Transverse colon (tissue), 4 donors: ENCODE results near the gene CAMTA1. TPM values are rescaled to one million over a fixed set of nuclear protein-coding genes. Genes with fewer than 3 reads are reported as not detected.

Experiments used
- DNase-seq: peaks from one replicate; pipeline ENCODE4 v3.0.0-alpha.2; 2019
- H3K27ac ChIP-seq, 4 donors: fragments of 200-600 bp; sonication (generic); 2 replicates each; pipeline ENCODE4 v1.5.1; 2016 to 2018; ENCODE audit warnings: inconsistent platforms in 4 of 4
- H3K27me3 ChIP-seq: fragments of 200-600 bp; sonication (generic); 2 replicates; pipeline ENCODE4 v1.5.1; 2017; ENCODE audit warnings: inconsistent platforms
- H3K36me3 ChIP-seq, 4 donors: fragments of 200-600 bp; sonication (generic); 2 replicates each; pipeline ENCODE4 v1.5.1; 2017 to 2019; ENCODE audit warnings: inconsistent platforms in 4 of 4
- H3K4me1 ChIP-seq, 4 donors: fragments of 200-600 bp; sonication (generic); 2 replicates each; pipeline ENCODE4 v1.5.1; 2017 to 2020; ENCODE audit warnings: inconsistent platforms in 4 of 4
- H3K4me3 ChIP-seq, 4 donors: fragments of 200-600 bp; sonication (generic); 1 replicate in 1 of 4; 2 replicates in 3 of 4; pipeline versions ENCODE4 v1.5.1 to v1.6.1; 2017 to 2019; ENCODE audit warnings: inconsistent platforms in 4 of 4
- H3K9me3 ChIP-seq, 2 donors: fragments of 200-600 bp; sonication (generic); 2 replicates each; pipeline ENCODE4 v1.5.1; 2017 to 2019; ENCODE audit warnings: inconsistent platforms in 2 of 2
- EP300 ChIP-seq: sonication (generic); formaldehyde crosslinking; IDR thresholded peaks from one replicate; pipeline ENCODE4 v1.6.1; 2017; ENCODE audit warnings: antibody characterized with exemption, low read depth
- POLR2A ChIP-seq: fragments of 450-650 bp; IDR thresholded peaks from one replicate; pipeline ENCODE4 v1.6.1; 2016; ENCODE audit warnings: antibody characterized with exemption, mild to moderate bottlenecking, moderate library complexity
- POLR2AphosphoS5 ChIP-seq, 3 donors: sonication (generic); formaldehyde crosslinking; IDR thresholded peaks; one replicate each; pipeline ENCODE4 v1.6.1; 2016; ENCODE audit warnings: antibody characterized with exemption in 3 of 3
- WGBS, 2 donors: methylation state at CpG; one replicate each; pipeline ENCODE4 v1.1.5; 2018; ENCODE audit warnings: low coverage in 1 of 2; 5-methylcytosine and 5-hydroxymethylcytosine counted together
- in situ Hi-C, 4 donors: fragments of 200-750 bp; cut with MboI; loops; one replicate each; pipeline versions ENCODE4 v1.15.0 to v1.15.1; 2017; ENCODE audit warnings: low sequenced_read_pairs in 3 of 4, low pct_ligation_motif_present in 1 of 4, low pct_unique_long_range_greater_than_20kb in 1 of 4
- intact Hi-C: fragments of 100-400 bp; cut with DNase I; formaldehyde crosslinking; loops from one replicate; pipeline ENCODE4 v1.15.1; 2023; ENCODE audit warnings: low total_unique reads
- total RNA-seq, 4 donors: library from RNA; depleted of rRNA; stranded (reverse); fragments of >200 nt; gene quantifications; one replicate each; pipeline ENCODE4 v1.1.0, GENCODE V29; 2016
- TF ChIP-seq, protein P1 (sequence below), 5 experiments: fragments of 200-600 bp in 3 of 5; fragments of 450-650 bp in 2 of 5; sonication (generic) in 3 of 5; IDR thresholded peaks; 1 replicate in 2 of 5; 2 replicates in 3 of 5; pipeline ENCODE4 v1.5.1; 2016 to 2017; ENCODE audit warnings: antibody characterized with exemption in 5 of 5, inconsistent platforms in 3 of 5, mild to moderate bottlenecking in 2 of 5, moderate library complexity in 1 of 5

The CAMTA1 gene
- total RNA-seq, 4 donors from 2014 or later = 93.8 to 268 (median 130) TPM

- Histone ChIP-seq H3K9me3 (no peaks in the 10 kb centered on the region), H3K27ac (no peak overlapping the region), H3K36me3 (no peaks in the 10 kb centered on the region), H3K4me3 (no peak overlapping the region), H3K27me3 (peaks cover 39% of the 10 kb centered on the region), H3K4me1 (peaks cover 0 to 32% (median 12%) of the 10 kb centered on the region in 4 donors)
- in situ Hi-C loops = no loop called here
- DNase-seq = no peak
- WGBS, 2 donors = 68 to 95% methylated on average over 2 to 7 of the region's 7 CpGs
- TF ChIP-seq POLR2A (no peak), POLR2AphosphoS5 (IDR thresholded peaks at IDR 0.05) (no peak)
- TF ChIP-seq, protein P1, sequence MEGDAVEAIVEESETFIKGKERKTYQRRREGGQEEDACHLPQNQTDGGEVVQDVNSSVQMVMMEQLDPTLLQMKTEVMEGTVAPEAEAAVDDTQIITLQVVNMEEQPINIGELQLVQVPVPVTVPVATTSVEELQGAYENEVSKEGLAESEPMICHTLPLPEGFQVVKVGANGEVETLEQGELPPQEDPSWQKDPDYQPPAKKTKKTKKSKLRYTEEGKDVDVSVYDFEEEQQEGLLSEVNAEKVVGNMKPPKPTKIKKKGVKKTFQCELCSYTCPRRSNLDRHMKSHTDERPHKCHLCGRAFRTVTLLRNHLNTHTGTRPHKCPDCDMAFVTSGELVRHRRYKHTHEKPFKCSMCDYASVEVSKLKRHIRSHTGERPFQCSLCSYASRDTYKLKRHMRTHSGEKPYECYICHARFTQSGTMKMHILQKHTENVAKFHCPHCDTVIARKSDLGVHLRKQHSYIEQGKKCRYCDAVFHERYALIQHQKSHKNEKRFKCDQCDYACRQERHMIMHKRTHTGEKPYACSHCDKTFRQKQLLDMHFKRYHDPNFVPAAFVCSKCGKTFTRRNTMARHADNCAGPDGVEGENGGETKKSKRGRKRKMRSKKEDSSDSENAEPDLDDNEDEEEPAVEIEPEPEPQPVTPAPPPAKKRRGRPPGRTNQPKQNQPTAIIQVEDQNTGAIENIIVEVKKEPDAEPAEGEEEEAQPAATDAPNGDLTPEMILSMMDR (IDR thresholded peaks at IDR 0.05) = no peak
- intact Hi-C loops = no loop called here
Measured at GRCh38 chr1:6965935-6966241, 180.6 kb downstream of the CAMTA1 start.

GRCh38 chr1:6966326-6966725, 181.1 kb downstream of the CAMTA1 start:
- Histone ChIP-seq H3K27ac (no peak overlapping the region), H3K4me3 (no peak overlapping the region), H3K36me3 (no peaks in the 10 kb centered on the region), H3K4me1 (peaks cover 0 to 32% (median 12%) of the 10 kb centered on the region in 4 donors), H3K9me3 (no peaks in the 10 kb centered on the region), H3K27me3 (peaks cover 37% of the 10 kb centered on the region)
- 79 to 87% methylated on average over 4 to 5 of the region's 5 CpGs for whole genome bisulfite sequencing, 2 donors
- no peak for DNase-seq
- TF ChIP-seq, protein P1 (IDR thresholded peaks at IDR 0.05) = no peak
- TF ChIP-seq POLR2AphosphoS5 (IDR thresholded peaks at IDR 0.05) = no peak
- no peak for TF ChIP-seq POLR2A
- TF ChIP-seq EP300 = no peak
- in situ Hi-C loops (no loop called here), intact Hi-C loops (no loop called here)

GRCh38 chr1:6967431-6968111, 182.3 kb downstream of the CAMTA1 start:
- H3K36me3 ChIP-seq = no peaks in the 10 kb centered on the region
- no peak overlapping the region for H3K4me3 ChIP-seq
- DNase-seq = no peak
- H3K27me3 ChIP-seq = peaks cover 25% of the 10 kb centered on the region
- H3K4me1 ChIP-seq = peaks cover 0 to 24% (median 12%) of the 10 kb centered on the region in 4 donors
- TF ChIP-seq EP300 (no peak), POLR2AphosphoS5 (IDR thresholded peaks at IDR 0.05) (no peak), POLR2A (no peak)
- TF ChIP-seq, protein P1 (IDR thresholded peaks at IDR 0.05) = no peak
- WGBS, 2 donors = 69 to 77% methylated on average over 6 to 8 of the region's 8 CpGs
- H3K27ac ChIP-seq = no peak overlapping the region
- intact Hi-C loops = no loop called here
- no peaks in the 10 kb centered on the region for H3K9me3 ChIP-seq
- in situ Hi-C loops = no loop called here

DNA sequence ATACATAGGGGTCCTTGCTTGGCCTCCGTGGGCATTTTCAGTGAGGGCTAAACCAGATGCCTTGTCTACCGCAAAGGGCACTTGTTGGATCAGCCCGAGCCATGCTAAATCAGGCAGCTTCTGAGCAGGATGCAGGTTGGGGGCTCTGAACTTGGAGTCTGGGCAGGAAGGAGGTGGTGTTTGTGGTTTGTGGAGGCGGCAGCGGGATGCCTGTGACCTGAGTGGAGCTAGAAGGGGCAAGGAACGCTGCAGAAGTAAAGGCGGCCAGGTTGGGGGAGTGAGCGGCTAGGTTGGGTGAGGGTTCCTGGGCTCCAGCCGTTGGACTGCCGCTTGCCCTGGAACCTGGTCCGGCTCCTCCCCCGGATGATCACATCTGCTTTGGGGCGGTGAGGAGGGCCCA, 183.9 kb downstream of the CAMTA1 start:
- Histone ChIP-seq H3K9me3 (no peaks in the 10 kb centered on the region), H3K27ac (no peak overlapping the region), H3K27me3 (peaks cover 10% of the 10 kb centered on the region), H3K4me1 (peaks cover 0 to 11% (median 5%) of the 10 kb centered on the region in 4 donors), H3K4me3 (no peak overlapping the region), H3K36me3 (no peaks in the 10 kb centered on the region)
- intact Hi-C loops (no loop called here), in situ Hi-C loops (no loop called here)
- TF ChIP-seq POLR2A (no peak), EP300 (no peak), POLR2AphosphoS5 (IDR thresholded peaks at IDR 0.05) (no peak)
- TF ChIP-seq, protein P1 (IDR thresholded peaks at IDR 0.05) = no peak
- WGBS, 2 donors = 76% methylated on average over 13 of the region's 13 CpGs; no CpG with 5 or more reads in 1 of the 2 donors
- DNase-seq = no peak
